Thyroid gland (tissue), 4 donors: ENCODE measurements around the gene CHMP4A.

Experiments
- POLR2A ChIP-seq, 2 donors: fragments of 450-650 bp; IDR thresholded peaks; one replicate each; pipeline ENCODE4 v1.6.1; 2017; ENCODE audit warnings: antibody characterized with exemption in 2 of 2, mild to moderate bottlenecking in 2 of 2, moderate library complexity in 1 of 2
- TF ChIP-seq, protein P1 (sequence below), 6 experiments: fragments of 200-600 bp in 3 of 6; fragments of 450-650 bp in 3 of 6; sonication (generic) in 3 of 6; IDR thresholded peaks; one replicate each; pipeline ENCODE4 v1.5.1; 2016 to 2019; ENCODE audit warnings: antibody characterized with exemption in 6 of 6, mild to moderate bottlenecking in 2 of 6, inconsistent platforms in 1 of 6, moderate library complexity in 1 of 6

DNA sequence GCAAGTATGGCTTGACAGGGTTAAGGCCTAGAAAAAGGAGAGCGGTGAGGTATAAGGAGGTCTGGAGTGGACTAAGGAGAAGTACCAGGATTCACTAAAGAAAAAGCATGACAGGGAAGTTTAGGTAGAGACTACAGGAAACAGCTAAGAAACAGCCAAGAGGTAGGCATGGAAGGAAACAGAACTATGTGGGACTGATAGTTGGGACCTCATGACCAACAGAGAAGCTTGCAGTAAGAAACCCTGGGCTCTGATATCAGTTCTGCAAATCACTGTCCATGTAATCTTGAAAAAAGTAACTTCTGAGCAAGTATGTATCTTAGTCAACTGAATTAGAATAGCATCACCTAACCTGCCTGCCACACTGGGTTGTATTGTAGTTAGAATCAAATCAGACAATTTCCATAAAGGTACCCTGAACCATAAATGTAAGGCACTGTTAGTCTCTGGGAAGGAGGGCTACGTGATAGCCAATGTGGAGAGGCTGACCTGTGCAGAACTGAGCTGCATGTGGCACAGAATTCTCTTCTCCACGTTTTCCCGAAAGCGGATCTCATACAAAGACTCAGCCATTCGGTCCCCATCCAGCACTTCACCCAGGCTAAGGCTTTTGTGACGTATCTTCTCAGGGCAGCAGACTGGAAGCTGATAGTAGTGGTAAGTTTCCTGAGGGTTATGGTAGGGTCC, 19.0 kb downstream of the CHMP4A start:
- TF ChIP-seq, protein P1, sequence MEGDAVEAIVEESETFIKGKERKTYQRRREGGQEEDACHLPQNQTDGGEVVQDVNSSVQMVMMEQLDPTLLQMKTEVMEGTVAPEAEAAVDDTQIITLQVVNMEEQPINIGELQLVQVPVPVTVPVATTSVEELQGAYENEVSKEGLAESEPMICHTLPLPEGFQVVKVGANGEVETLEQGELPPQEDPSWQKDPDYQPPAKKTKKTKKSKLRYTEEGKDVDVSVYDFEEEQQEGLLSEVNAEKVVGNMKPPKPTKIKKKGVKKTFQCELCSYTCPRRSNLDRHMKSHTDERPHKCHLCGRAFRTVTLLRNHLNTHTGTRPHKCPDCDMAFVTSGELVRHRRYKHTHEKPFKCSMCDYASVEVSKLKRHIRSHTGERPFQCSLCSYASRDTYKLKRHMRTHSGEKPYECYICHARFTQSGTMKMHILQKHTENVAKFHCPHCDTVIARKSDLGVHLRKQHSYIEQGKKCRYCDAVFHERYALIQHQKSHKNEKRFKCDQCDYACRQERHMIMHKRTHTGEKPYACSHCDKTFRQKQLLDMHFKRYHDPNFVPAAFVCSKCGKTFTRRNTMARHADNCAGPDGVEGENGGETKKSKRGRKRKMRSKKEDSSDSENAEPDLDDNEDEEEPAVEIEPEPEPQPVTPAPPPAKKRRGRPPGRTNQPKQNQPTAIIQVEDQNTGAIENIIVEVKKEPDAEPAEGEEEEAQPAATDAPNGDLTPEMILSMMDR (IDR thresholded peaks at IDR 0.05): no peak
- no peak for TF ChIP-seq POLR2A (IDR thresholded peaks at IDR 0.05)
